GM10248 (cell line): Measurements from ENCODE around the gene SMC3.
"Not testable (repeated sequence)": the region's sequence is repeated elsewhere in the genome, so short reads cannot be mapped to it uniquely, and the experiment has no call there.

Source experiments
- CTCF ChIA-PET: fragments of 300-600 bp; sonication (Branson Sonifier 250); formaldehyde crosslinking; extraction: SDS; loops from one replicate; lab custom pipeline; 2021; ENCODE audit warnings: antibody characterized with exemption; lab: Yijun Ruan, JAX
- POLR2A ChIA-PET: fragments of 350-650 bp; sonication (Branson Sonifier 250); formaldehyde crosslinking; extraction: SDS; loops from one replicate; lab custom pipeline; 2020; ENCODE audit warnings: antibody characterized with exemption; lab: Yijun Ruan, JAX
- DNase-seq: peaks from one replicate; pipeline ENCODE4 v3.0.0; 2012; ENCODE audit errors: extremely low spot score
- TF ChIP-seq, protein P1 (sequence below): IDR thresholded peaks from 2 replicates; pipeline ENCODE4 v1.5.1; 2012; ENCODE audit warnings: mild to moderate bottlenecking, low read depth; ENCODE audit errors: extremely low read depth, missing control alignments, control extremely low read depth

SMC3 gene

GRCh38 chr10:110618230-110618610 is 50.7 kb downstream of the SMC3 start:
- TF ChIP-seq, protein P1, sequence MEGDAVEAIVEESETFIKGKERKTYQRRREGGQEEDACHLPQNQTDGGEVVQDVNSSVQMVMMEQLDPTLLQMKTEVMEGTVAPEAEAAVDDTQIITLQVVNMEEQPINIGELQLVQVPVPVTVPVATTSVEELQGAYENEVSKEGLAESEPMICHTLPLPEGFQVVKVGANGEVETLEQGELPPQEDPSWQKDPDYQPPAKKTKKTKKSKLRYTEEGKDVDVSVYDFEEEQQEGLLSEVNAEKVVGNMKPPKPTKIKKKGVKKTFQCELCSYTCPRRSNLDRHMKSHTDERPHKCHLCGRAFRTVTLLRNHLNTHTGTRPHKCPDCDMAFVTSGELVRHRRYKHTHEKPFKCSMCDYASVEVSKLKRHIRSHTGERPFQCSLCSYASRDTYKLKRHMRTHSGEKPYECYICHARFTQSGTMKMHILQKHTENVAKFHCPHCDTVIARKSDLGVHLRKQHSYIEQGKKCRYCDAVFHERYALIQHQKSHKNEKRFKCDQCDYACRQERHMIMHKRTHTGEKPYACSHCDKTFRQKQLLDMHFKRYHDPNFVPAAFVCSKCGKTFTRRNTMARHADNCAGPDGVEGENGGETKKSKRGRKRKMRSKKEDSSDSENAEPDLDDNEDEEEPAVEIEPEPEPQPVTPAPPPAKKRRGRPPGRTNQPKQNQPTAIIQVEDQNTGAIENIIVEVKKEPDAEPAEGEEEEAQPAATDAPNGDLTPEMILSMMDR: no peak

DNA sequence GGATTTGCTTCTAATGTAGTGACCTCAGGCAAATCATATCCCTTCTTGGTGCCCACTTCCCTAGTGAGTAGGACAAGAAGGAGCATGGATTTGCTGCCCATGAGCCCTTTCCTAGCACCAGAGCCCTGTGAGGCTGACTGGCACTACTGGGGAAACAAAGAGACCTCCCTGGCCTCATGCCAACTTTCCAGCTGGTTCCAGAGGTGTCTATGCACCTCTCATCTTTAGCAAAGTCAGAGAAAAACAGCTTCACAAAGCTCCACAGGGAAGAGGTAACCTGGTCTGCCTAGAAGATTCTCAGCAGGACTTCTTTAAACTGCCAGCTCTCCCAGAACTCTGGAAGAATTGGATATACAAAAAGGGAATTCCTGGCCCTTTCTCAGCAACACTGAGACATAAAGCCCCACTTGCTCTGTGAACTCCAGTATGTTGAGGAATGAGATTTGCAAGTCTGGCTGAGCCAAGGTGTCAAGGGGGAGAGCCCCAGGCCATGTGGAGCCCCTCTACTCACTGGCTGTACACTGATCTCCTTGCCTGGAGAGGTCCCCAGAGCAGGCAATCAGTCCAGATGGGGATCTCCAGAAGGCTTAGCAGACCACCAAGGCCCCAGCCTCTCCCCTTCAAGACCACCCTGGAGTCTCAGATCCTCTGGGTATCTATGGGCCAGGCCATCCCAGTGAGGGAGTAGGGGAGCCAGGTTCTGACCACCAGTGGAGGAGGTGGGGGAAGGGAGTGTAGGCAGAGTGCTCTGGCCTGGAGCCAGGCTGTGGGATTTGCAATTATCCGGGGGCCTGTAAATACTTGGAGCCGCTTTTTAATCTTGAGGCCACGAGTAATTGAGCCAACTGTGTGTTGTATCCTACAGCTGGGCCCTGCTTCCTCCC is 52.3 kb downstream of the SMC3 start:
- ChIA-PET POLR2A (no interaction called here), CTCF (interaction anchor here (0.9 to 1.5 kb wide), 4 partner anchors 9 to 53 kb away, joined by 4 to 6 read pairs (median 4); no protein-coding TSS in a partner anchor)
- TF ChIP-seq, protein P1: no peak
- no peak for DNase-seq

More at GRCh38 chr10:110618230-110618610, 50.7 kb downstream of the SMC3 start:
- CTCF ChIA-PET: interaction anchor here (0.6 to 3.1 kb wide), 6 partner anchors 8 to 589 kb away, joined by 3 to 13 read pairs (median 4); no protein-coding TSS in a partner anchor
- no peak for DNase-seq
- POLR2A ChIA-PET: interaction anchor here (0.6 kb wide), 1 partner anchor 137 kb away, joined by 3 read pairs; no protein-coding TSS in a partner anchor

- DNase-seq: no peak
- CTCF ChIA-PET: interaction anchor here (0.8 to 1.2 kb wide), 4 partner anchors 9 to 52 kb away, joined by 3 to 6 read pairs (median 4); no protein-coding TSS in a partner anchor
- TF ChIP-seq, protein P1: no peak
- POLR2A ChIA-PET: no interaction called here
Measured at GRCh38 chr10:110620398-110620719, 52.9 kb downstream of the SMC3 start.

DNA sequence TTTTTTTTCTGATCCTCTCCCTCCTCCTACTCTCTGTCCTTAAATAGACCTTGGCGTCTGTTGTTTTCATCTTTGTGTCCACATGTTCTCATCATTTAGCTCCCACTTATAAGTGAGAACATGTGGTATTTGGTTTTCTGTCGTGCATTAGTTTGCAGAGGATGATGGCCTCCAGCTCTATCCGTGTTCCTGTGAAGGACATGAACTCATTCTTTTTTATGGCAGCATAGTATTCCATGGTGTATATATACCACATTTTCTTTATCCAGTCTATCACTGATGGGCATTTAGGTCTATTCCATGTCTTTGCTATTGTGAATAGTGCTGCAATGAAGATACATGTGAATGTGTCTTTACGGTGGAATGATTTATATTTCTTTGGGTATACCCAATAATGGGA is 55.8 kb downstream of the SMC3 start:
- POLR2A ChIA-PET, DNase-seq: not testable (repeated sequence)
- CTCF ChIA-PET: interaction anchor here (0.9 to 2.2 kb wide), 6 partner anchors 11 to 49 kb away, joined by 3 to 6 read pairs (median 4); no protein-coding TSS in a partner anchor

- TF ChIP-seq, protein P1: no peak
- POLR2A ChIA-PET: no interaction called here
- no peak for DNase-seq
- CTCF ChIA-PET: no interaction called here
Measured at GRCh38 chr10:110625356-110625894, 57.9 kb downstream of the SMC3 start.

GRCh38 chr10:110625951-110626855 is 58.7 kb downstream of the SMC3 start:
- CTCF ChIA-PET: interaction anchor here (0.9 to 1.3 kb wide), 2 partner anchors 13 to 46 kb away, joined by 3 to 5 read pairs; no protein-coding TSS in a partner anchor
- TF ChIP-seq, protein P1: no peak
- POLR2A ChIA-PET: no interaction called here
- DNase-seq: no peak
